Peyer's patch (tissue), 4 donors: ENCODE data around the gene GMIP.

Source experiments
- POLR2A ChIP-seq, 2 donors: fragments of 450-650 bp; IDR thresholded peaks; one replicate each; pipeline ENCODE4 v1.5.1; 2017; ENCODE audit warnings: antibody characterized with exemption in 2 of 2, mild to moderate bottlenecking in 2 of 2, moderate library complexity in 2 of 2
- TF ChIP-seq, protein P1 (sequence below), 6 experiments: fragments of 450-650 bp in 4 of 6; fragments of 200-600 bp in 2 of 6; sonication (generic) in 1 of 6; IDR thresholded peaks; one replicate each; pipeline ENCODE4 v1.5.1; 2017 to 2019; ENCODE audit warnings: antibody characterized with exemption in 6 of 6, mild to moderate bottlenecking in 3 of 6, moderate library complexity in 1 of 6

- TF ChIP-seq, protein P1, sequence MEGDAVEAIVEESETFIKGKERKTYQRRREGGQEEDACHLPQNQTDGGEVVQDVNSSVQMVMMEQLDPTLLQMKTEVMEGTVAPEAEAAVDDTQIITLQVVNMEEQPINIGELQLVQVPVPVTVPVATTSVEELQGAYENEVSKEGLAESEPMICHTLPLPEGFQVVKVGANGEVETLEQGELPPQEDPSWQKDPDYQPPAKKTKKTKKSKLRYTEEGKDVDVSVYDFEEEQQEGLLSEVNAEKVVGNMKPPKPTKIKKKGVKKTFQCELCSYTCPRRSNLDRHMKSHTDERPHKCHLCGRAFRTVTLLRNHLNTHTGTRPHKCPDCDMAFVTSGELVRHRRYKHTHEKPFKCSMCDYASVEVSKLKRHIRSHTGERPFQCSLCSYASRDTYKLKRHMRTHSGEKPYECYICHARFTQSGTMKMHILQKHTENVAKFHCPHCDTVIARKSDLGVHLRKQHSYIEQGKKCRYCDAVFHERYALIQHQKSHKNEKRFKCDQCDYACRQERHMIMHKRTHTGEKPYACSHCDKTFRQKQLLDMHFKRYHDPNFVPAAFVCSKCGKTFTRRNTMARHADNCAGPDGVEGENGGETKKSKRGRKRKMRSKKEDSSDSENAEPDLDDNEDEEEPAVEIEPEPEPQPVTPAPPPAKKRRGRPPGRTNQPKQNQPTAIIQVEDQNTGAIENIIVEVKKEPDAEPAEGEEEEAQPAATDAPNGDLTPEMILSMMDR (IDR thresholded peaks at IDR 0.05): no peak
- TF ChIP-seq POLR2A (IDR thresholded peaks at IDR 0.05): no peak
Observed at GRCh38 chr19:19656451-19657396, 13.3 kb upstream of the GMIP start.
